GM21528 (cell line): ENCODE results near the gene FN1.
"Not testable (repeated sequence)": the region's sequence is repeated elsewhere in the genome, so short reads cannot be mapped to it uniquely, and the experiment has no call there.

Experiments
- ATAC-seq: cut with Tn5 transposase; IDR thresholded peaks from one replicate; pipeline ENCODE4 v1.9.1; 2021; ENCODE audit warnings: mild to moderate bottlenecking, moderate library complexity; ENCODE audit not compliant: unreplicated experiment, low FRiP score

The FN1 gene

DNA sequence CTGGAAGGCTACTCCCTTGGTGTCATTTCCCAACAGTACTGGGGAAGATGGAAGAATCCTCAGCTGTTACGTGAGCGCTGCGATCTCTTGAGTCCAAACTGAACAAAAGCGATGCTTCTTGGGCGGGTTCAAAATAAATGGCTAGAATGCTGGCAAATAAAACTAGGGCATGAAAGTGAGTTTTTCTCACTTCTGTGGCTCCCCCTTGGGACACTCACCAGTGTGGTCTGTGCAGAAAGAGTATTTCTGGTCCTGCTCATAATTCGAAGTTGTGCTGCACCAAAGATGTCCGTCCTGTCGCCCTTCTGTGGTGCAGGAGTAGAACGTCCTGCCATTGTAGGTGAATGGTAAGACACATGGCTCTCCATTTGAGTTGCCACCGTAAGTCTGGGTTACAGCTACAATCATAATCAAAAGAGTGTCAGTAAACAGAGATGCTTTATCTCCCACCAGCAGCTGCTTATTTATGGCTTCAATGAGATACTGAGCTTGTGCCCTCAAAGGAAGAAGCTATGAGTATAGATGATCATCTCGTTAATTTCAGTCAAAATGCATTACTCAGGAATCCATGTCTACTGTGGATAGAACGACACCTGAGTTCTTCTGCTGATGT lies 11.8 kb downstream of the FN1 start:
- ATAC-seq, result no peak

DNA sequence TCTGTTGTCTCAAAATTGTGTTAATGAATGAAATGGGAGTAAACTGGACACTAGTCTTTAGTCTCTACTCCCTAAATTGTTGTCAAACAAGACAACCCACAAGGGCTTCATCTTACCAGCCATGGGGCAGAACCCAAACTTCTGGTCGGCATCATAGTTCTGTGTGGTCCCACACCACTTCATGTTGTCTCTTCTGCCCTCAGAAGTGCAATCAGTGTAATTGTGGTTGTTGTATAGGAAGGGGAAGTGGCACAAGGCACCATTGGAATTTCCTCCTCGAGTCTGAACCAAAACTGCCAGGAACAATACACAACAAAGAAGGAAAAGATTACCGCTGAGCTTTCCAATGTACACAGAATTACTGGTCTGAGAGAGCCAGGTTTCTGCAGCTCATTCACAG lies 12.6 kb downstream of the FN1 start:
- ATAC-seq, result no peak

DNA sequence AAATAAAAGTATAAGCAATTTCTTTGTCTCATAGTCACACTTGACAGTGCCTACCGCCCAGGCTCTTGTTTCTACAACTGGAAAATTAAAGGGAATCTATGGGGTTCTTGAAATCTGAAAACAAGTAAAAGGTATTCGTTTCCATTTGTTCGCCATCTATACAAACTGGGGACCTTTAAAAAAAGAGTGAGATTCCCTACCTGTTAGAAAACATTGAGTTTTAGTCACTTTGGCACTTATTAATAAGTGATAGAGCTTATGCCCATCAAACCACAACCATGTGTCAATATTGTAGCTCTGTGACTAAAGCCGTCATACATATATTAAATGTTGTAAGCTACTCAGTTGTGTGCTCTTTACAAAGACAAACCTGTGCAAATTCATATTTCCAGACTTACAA lies 13.2 kb downstream of the FN1 start:
- no peak for ATAC-seq

DNA sequence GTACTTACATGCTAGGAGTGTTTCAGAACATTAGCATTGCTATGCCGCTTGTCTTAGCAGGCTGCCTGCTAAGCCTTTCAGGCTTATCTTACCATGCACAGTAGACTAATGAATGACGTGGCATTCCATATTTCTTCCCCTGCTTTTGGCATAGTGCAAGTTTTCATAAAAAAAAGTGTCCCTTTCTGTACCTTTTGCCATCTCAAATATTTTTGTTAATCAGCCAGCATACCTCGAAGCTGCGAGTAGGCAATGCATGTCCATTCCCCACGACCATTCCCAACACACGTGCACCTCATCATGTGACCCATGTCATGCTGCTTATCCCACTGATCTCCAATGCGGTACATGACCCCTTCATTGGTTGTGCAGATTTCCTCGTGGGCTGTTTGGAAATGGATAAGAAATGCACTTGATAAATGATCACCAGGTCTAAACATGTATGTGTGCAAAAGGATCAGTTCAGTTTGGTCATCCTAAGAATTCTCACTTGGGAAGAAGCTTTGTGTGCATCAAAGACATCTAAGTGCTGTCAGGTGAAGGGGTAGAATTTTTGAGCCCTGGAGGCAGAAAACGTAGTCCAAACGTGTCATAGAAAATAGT lies 13.9 kb downstream of the FN1 start:
- no peak for ATAC-seq

DNA sequence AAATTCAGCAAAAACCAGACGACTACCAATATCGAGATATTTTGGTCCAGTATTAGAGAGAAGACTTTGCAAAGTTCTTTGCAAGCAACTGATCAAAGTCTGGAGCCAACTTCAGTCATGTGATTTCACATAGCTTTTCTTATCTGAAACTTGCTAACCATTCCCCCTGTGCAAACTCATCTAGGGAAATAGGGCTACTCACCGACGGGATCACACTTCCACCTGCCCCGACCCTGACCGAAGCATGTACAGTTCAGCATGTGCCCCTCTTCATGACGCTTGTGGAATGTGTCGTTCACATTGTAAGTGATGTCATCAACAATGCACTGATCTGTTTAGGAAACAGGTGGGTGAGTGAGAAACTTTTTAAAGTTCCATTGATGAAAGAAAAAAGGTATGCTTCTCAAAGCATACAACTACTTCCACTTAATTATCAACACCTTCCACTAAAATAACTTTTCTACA lies 15.4 kb downstream of the FN1 start:
- ATAC-seq, result no peak

DNA sequence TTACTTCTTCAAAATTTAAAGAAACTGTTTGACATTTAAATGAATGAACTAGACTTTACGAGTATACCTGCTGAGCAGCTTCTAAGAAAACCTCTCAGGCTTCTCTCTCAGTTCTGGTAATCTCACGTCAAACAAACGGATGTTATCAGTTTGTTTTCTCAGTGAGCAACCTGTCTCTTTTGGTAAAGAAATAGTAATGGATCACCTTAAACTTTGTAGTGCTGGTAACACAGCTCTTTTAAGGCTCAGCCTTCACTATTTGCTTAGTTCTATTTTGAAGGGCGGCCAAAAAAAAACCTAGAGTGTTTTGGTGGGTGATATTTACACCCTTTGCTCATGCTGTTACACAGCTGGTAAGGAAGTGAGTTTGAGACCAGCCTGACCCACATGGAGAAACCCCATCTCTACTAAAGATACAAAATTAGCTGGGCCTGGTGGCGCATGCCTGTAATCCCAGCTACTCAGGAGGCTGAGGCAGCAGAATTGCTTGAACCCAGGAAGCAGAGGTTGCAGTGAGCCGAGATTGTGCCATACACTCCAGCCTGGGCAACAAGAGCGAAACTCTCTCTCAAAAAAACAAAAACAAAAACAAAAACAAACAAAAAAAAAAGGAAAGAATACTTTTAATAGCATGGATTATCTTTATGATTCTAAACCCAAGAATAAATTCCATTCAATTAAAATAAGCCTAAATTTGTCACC lies 15.9 kb downstream of the FN1 start:
- no peak for ATAC-seq

DNA sequence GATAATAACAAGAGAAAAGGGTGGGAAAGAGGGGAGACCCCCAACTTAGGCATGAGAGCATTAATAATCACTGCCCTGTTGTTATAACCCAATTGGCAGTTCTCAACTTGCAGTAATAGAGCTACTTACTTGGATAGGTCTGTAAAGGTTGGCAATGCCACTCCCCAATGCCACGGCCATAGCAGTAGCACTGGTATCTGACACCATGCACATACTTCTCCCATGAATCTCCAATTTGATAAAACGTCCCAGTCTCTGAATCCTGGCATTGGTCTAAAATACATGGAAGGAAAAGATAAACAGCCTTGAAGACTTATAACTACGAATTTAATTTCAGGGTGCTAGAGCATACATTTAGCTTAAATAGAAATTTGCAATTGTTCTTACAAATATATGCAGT lies 16.8 kb downstream of the FN1 start:
- ATAC-seq, result no peak

DNA sequence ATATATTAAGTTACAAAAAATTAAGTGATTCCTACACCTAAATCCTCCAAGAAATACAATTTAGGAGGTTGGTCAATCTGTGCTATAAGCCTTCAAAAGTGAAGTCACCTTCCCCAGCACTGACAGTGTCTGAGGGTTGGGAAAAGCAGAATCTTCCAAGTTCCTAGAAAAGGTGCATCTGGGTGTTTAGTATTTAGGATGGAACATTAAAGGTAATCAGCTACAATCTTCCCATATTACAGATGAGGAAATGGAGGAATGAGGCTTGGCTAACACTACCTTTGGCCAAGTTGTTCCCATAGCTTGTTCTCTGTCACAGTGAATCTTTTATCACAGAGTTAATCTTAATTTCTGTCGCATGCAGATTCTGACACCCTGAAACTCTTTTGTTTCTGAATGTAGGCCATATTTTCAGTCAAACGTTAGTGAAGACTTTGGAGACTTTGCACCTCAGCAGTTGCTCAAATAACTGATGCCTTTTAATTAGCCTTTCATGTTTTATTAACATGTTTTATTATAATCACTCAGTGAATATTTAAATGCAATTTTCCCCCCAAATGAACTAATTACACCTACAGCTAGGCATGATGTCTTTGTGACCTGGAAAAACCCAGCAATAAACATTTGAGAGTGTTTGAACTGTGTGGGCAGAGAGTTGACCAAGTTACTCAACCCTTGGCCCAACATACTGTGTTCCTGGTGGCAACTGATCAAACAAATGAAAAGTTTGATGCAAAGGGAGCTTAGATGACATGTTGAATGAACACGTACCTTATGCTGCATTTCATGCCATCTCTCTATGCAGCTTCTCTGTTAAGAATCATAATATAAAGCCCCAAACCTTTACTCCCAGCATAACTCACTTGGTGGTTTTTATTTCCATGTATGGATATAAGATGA lies 17.6 kb downstream of the FN1 start:
- ATAC-seq, result no peak

DNA sequence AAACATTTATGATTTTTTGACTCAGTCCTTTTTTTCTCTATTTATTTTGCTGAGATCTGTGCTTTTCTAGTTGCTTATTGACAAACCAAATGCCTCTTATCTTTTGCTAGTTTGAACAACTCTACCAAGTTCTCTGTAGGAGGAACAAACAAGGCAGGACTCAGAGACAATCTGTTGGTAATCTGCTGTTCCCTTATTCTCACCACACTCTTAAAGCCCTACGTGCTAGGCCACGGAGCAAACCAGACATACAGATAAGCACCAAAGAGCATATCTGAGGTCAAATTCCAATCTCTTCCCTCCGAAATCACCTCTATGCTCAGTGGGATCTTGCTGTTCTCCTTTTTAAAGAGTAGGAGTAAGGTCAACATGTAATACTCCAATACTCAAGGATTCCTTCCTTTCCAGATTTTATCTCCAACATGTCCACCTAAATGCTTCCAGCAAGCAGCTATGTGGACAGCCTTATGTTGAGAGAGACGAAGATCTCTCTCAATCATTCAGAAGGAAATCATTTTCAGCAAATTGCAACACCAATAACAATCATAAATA lies 18.4 kb downstream of the FN1 start:
- ATAC-seq, result no peak

DNA sequence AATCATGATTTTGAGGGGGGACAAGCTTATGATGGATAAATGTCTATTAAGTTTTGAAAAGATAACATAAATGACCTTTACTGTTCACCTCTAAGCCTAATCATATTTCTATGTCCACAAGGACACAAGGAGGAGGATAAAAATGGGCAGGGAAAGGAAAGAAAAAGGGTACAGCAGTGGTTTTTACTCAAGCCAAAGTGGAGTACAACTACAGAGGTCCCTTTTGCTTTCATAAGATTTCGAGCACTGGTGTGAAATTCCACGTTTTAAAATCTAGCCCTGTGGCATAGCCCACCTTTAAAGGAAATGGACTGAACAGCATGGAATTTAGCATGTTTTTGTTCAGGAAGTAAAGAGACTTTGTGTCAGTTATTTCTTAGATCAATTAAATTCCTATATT lies 19.2 kb downstream of the FN1 start:
- ATAC-seq, result no peak

DNA sequence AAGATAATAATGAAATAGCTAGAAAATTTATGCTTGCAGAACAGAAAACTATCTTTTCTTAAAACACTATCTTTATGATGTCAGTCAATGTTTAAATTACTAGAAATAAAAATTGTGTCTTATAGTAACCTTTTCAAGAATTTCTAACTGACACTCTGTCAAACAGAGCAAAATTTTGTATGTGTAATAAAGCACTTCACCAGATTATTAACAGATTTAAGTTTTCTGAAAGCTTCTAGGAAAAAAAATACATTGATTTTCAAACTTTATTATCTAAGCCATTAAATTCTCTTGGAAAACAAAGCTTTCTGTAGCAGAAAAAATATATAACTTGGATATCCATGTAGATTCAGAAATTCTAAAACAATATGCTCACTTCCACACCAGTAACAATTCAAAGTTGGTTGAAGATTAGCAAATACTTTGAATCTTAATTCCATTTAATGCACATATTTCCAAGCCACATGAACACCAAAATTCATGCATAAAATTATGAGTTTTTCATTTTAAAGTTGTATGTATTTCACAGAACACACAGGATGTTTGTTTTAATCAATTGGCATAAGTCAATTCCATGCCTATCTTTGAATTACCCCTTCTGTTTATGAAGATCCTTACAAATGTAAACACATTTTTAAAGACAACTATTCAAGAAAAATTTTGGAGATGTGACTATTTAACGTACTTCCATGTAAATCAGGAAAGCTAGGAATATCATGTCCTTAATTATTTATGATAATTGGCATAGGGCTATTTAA lies 19.9 kb downstream of the FN1 start:
- no peak for ATAC-seq

DNA sequence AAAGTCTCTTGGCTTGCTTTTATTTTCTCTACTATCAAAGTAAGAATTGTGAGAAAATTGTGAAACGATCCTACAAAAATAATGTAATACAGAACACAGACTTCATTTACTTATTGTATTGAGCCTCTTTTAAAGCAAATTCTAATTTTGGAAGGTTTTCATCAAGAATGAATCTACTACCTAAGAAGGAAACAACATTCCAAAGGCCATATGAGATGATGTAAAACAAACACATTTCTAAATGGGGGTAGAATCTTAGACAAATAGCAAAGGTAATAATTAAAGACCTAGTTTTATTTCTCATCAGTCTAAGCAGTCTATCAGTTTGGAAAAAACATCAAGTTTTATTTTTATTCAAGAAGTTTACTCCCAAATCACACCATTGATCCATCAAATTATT lies 20.6 kb downstream of the FN1 start:
- no peak for ATAC-seq

DNA sequence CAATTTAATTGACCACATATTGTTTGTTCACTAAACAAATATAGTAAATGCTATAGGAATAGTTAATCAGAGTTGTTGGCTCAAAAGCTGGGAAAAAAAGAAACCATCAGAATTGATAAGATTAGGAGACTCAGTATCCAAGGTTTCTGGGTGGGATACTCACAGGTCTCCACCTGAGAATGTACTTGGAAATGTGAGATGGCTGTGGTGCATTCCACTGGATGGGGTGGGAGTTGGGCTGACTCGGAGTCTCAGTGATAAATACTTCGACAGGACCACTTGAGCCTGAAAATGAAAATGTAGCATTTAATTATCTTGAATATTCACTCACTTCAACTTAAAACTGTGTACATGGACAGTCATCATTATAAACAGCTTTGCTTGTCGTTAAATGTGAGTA lies 21.2 kb downstream of the FN1 start:
- no peak for ATAC-seq

DNA sequence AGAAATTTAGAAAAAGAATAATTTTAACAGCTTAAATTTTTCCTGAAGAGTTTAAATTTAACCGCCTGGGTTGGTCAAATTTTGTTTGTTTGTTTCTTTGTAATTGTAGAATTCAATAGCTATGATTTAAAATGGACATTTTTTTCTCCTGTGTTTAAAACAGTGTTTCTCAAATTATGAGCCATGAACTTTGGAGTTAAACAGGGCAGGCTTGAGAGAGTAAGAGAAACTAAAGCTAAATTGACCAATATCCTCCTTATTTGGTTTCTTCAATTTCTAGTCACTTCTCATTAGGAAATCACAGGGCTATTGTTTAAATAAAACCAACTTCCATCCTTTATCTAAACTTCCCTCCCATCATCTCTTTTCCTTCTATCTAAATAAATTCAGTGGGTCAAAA lies 21.9 kb downstream of the FN1 start:
- ATAC-seq, result no peak

DNA sequence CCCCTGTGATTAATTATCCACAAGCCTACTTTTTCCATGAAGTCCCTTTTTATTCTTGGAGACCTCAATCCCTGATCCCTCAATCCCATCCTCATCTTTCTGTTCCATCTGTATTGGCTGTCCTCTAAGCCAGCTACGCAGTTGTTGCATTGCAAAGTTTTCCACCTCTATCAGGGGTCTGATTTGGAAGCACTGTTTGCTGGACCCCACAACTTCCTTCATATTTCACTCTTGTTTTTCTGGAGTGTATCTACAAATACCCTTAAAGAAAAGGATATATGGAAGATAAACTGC lies 22.4 kb downstream of the FN1 start:
- ATAC-seq, result no peak

DNA sequence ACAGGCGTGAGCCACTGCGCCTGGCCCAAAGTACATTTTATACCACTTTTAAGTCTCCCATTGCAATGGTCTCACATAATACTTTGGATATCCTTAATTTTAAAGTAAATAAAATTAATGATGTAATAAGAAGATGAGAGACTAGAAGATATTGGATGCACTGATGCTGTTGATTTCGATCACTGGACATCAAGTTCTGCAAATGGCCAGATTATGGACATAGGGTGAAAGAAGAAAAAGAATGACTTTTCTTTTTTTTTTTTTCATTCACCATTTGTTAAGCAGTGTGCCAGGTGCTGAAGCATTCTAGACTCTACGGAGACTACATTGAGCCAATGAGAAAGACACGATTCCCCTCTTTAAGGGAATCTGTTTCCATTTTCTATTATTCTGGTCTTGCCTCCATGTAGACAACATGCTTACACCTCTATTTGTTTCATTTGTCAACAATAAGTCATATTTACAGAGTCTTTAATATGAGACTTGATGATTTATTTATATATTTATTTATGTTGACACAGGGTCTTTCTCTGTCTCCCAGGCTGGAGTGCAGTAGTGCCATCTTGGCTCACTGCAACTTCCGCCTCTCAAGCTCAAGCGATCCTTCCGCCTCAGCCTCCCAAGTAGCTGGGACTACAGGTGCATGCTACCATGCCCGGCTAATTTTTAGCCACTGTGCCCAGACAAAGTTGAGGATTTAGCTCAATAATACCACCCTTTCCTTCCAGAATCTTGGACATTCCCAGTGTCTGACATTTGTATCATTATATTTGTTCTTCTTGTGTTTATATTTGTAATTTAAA lies 23.7 kb downstream of the FN1 start:
- ATAC-seq, result no peak

DNA sequence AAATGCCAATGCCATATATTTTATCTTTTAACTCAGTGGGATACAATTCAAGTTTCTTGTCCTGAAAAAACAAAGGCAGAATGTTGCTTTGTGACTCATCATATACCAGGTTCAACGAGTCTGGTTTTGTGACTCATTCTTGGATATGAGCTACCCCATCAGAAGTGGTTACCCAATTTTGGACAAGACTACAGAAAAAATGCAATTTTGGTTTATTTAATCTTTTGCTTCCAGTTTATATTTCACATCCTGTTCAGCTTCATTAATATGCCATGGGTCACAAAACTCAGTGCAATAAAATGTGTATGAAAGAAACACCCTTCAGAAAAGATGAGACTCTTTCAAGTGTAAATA lies 25.0 kb downstream of the FN1 start:
- ATAC-seq, result no peak

DNA sequence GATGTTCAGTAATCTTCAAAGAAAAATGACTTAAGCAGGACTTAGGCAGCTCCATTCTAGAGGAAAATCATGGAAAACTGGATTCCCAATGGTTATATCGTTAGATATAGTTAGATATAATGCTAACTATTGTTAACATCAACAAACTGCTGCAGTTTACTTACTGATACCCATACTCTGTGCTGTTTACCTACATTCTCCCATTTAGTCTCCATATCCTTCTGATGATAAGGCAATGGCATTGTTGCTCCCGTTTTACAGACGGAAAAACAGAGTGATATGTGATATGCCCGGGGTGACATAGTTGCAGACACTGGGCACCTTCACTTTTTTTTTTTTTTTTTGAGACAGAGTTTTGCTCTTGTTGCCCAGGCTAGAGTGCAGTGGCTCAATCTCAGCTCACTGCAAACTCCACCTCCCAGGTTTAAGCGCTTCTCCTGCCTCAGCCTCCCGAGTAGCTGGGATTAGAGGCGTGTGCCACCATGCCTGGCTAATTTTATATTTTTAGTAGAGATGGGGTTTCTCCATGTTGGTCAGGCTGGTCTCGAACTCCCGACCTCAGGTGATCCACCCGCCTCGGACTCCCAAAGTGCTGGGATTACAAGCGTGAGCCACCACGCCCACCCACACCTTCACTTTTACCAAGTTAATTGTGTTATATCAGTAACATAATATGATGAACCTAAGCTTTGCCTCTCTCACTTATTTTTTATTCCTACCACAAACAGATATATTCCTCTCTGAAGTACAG lies 25.5 kb downstream of the FN1 start:
- not testable (repeated sequence) for ATAC-seq
